Retinal pigment epithelial cell (primary cell): ENCODE results near the gene TESPA1.
"Not testable (repeated sequence)": the region's sequence is repeated elsewhere in the genome, so short reads cannot be mapped to it uniquely, and the experiment has no call there.

ENCODE experiments used
- DNase-seq: peaks from one replicate; pipeline ENCODE4 v3.0.0-alpha.2; 2010; ENCODE audit warnings: low read depth
- H3K4me3 ChIP-seq: 2 replicates; pipeline ENCODE4 v1.5.1; 2011; ENCODE audit warnings: mild to moderate bottlenecking, low read length, control low read depth, moderate library complexity
- TF ChIP-seq, protein P1 (sequence below): conservative IDR thresholded peaks from 2 replicates; pipeline ENCODE4 v1.5.1; 2011; ENCODE audit warnings: low read depth, low read length, control low read depth, inconsistent platforms

TESPA1 gene

DNA sequence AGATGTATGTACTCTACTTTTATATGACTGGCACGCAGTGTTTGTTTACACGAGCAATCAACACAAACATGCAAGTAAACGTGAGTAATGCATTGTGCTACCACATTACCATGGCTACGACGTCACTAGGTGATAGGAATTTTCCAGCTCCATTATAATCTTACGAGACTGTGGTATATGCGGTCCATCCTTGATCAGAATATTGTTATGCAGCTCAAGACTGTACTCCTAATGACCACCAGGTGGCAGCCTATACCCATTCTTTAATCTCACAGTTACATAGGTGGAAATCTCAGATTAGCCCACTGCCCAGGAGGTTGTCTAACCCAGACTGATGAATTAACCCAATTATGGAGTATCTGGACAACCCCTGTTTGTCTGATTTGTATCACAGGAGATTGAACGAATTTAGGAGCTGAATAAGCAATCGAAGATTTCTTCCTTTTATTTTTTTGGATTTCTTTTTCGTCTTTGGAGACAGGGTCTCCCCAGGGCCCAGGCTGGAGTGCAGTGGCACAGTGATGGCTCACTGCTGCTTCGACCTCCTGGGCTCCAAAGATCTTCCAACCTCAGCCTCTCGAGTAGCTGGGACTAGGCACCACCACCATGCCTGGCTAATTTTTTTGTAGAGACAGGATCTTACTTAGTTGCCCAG lies 8.7 kb upstream of the TESPA1 start:
- DNase-seq = peak; percentile 12
- no peak overlapping the region for H3K4me3 ChIP-seq
- TF ChIP-seq, protein P1, sequence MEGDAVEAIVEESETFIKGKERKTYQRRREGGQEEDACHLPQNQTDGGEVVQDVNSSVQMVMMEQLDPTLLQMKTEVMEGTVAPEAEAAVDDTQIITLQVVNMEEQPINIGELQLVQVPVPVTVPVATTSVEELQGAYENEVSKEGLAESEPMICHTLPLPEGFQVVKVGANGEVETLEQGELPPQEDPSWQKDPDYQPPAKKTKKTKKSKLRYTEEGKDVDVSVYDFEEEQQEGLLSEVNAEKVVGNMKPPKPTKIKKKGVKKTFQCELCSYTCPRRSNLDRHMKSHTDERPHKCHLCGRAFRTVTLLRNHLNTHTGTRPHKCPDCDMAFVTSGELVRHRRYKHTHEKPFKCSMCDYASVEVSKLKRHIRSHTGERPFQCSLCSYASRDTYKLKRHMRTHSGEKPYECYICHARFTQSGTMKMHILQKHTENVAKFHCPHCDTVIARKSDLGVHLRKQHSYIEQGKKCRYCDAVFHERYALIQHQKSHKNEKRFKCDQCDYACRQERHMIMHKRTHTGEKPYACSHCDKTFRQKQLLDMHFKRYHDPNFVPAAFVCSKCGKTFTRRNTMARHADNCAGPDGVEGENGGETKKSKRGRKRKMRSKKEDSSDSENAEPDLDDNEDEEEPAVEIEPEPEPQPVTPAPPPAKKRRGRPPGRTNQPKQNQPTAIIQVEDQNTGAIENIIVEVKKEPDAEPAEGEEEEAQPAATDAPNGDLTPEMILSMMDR = peak; percentile 79

DNA sequence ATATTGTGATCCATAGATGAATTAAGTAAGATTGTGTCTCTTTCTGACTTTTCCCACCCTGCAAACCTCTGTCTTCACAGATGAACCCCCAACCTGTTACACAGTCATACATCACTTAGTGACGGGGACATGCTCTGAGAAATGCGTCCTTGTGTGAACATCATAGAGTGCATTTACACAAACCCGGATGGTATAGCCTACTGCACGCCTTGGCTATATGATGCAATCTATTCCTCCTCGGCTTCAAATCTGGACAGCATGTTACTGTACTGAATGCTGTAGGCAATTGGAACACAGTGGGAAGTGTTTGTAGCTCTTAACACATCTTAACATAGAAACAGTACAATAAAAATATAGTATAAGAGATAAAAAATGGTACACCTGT lies 7.4 kb upstream of the TESPA1 start:
- TF ChIP-seq, protein P1 = no peak
- no peak for DNase-seq
- no peak overlapping the region for H3K4me3 ChIP-seq

DNA sequence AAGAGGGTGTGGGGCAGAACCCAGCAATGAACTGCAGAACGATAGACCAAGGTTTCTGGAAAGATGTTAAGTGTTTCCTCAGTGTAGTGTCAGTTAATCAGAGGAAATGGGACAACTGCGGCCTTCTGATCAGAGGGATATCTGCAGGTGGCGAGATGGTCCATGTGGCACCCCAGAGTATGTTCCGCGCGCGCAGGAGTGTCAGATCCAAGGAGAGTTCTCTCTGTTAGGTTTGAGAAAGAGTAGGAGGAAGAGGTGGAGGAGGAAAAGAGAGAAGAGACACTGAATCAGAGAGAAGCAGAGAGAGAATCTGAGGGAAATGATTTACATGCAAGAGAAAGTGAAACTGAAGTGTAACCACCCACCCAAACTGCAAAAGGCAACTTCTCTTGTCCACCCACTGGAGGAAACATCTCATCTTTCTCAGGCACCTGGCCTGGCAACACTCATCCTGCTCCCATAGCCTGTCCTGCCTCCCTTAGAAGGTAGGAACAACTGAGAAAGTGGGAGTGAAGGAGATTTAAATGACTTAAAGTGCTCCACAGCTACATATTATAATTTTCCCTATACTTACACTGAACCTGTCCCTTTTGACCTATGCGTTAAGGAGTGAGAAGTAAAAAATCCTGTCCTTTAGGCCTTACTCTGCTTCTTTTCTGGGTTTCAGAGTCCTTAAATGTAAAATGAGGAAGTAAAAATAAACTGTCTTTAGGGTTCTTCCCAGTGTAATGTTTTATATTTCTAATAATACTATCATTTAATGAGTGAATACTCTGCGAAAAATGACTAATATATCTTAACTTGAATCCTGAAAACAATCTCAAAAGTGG lies 6.8 kb upstream of the TESPA1 start:
- TF ChIP-seq, protein P1 = no peak
- no peak for DNase-seq
- no peak overlapping the region for H3K4me3 ChIP-seq

DNA sequence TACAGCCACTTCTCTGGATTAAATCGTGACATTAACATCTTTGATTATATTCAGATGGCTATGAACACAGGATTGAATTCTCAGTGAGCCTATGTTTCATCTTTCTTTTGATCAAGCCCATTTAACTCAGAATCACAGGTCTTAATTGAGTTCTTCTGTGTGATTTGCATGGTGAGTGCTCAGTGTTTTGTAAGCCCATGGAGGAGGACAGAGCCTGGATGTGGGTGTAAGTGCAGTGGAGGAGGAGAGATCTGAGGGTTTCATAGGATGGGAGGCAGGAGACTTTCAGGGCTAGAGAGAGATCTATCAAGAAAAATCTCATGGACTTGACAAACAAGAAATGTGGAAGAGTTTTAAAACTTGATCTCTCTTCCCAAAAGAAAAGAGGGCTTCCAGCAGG lies 5.3 kb upstream of the TESPA1 start:
- H3K4me3 ChIP-seq = no peak overlapping the region
- DNase-seq = no peak
- TF ChIP-seq, protein P1 = no peak

DNA sequence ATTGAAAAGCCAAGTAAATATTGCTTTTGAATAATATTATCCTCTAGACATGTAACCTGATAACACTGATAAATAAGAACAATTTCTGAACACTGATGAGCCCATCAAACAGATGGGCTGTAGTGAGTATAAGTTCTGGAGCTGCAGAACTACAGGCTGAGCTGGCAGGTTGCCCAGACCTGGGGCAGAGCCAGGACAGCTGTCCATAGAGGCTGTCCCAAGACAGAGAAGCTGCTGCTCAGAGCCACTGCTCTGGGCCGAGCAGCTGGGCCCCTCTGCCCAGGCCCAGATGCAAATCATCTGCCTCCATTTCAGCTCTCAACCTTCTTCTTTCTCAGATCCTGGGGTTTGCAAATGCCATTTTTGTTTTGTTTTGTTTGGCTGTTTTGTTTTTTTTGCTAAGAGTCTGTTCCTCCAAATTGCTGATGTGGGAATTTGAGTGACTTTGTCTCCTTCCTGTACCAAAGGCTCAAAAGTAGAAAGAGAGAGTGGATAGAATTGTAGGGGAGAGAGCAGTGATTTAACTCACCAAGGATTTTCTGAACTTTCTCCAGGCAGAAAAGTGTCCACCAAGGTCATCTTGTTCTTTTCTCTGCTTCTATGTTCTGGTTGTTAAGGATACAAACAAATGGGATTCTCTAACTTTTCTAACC lies 4.0 kb upstream of the TESPA1 start:
- no peak for DNase-seq
- H3K4me3 ChIP-seq = no peak overlapping the region
- TF ChIP-seq, protein P1 = no peak

DNA sequence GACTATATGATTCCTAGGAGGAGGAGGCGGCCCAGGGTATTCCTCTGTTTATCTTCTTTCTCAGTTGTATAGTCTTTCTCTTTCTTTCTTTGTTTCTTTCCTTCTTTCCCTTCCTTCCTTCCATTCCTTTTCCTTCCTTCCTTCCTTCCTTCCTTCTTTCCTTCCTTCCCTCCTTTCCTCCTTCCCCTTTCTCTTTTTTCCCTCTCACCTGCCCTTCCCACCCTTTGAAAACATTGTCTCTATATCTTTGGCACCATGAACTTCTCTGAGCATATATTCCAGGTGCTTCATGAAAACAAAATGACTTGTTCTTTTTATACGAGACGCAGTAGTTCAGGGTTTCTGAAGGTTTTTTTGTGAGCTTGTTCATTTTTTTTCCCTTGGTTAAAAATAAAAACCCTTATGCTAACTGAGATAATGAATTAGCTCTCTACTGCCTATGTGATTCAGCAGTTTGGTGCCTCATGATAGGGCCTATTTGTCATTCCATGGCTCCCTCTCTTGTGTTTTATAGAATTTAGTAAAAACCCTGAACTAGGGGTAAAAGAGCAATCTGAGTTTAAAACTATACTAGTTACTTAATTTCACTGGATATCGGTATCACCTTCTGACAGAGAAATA lies 3.2 kb upstream of the TESPA1 start:
- H3K4me3 ChIP-seq = no peak overlapping the region
- TF ChIP-seq, protein P1 = no peak
- DNase-seq = no peak

DNA sequence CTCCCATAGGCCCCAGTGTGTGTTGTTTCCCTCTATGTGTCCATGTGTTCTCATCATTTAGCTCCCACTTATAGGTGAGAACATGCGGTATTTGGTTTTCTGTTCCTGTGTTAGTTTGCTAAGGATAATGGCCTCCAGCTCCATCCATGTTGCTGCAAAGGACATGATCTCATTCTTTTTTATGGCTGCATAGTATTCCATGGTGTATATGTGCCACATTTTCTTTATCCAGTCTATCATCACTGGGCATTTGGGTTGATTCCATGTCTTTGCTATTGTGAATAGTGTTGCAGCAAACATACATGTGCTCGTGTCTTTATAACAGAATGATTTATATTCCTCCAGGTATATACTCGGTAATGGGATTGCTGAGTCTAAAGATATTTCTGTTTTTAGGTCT lies 2.2 kb upstream of the TESPA1 start:
- not testable (repeated sequence) for DNase-seq, H3K4me3 ChIP-seq
